Measurements from ENCODE around the gene RBFOX2. TPM values are rescaled to one million over a fixed set of nuclear protein-coding genes. Genes with fewer than 3 reads are reported as not detected.
"Not testable (repeated sequence)": the region's sequence is repeated elsewhere in the genome, so short reads cannot be mapped to it uniquely, and the experiment has no call there.

Gene RBFOX2
- total and polyA plus RNA-seq, 3 experiments from 2014 or later = 0.86 to 7.1 (median 6.1) TPM

GRCh38 chr22:35740616-35741015, 288.0 kb downstream of the RBFOX2 start:
- Histone ChIP-seq H3K4me3 (ENCODE audit: low read length) (no peak overlapping the region), H3K36me3 (ENCODE audit: insufficient read depth, low read length) (no peaks in the 10 kb centered on the region), H3K4me1 (ENCODE audit: insufficient read depth, low read length) (no peaks in the 10 kb centered on the region), H3K9me3 (ENCODE audit: low read length) (no peaks in the 10 kb centered on the region), H3K27ac (ENCODE audit: low read depth, low read length) (no peak overlapping the region), H3K27me3 (ENCODE audit: insufficient read depth, low read length, poor library complexity, severe bottlenecking) (no peaks in the 10 kb centered on the region)
- H3K27ac Mint-ChIP-seq = no peak overlapping the region
- H3K4me1 Mint-ChIP-seq = no peaks in the 10 kb centered on the region
- DNase-seq = no peak
- peaks cover 9 to 27% of the 10 kb centered on the region in 2 donors for H3K27me3 Mint-ChIP-seq
- no peaks in the 10 kb centered on the region for H3K36me3 Mint-ChIP-seq
- no peak overlapping the region for H3K4me3 Mint-ChIP-seq
- ChIA-PET POLR2A (no interaction called here), CTCF (no interaction called here)
- no peaks in the 10 kb centered on the region for H3K9me3 Mint-ChIP-seq

- no peaks in the 10 kb centered on the region for H3K36me3 Mint-ChIP-seq
- no peak overlapping the region for H3K27ac Mint-ChIP-seq
- DNase-seq = no peak
- ChIA-PET POLR2A (no interaction called here), CTCF (no interaction called here)
- no peak overlapping the region for H3K27ac ChIP-seq (ENCODE audit: low read depth, low read length)
- no peaks in the 10 kb centered on the region for H3K27me3 ChIP-seq (ENCODE audit: insufficient read depth, low read length, poor library complexity, severe bottlenecking)
- no peak overlapping the region for H3K4me3 ChIP-seq (ENCODE audit: low read length)
- H3K4me1 Mint-ChIP-seq = no peaks in the 10 kb centered on the region
- H3K9me3 ChIP-seq (ENCODE audit: low read length) = no peaks in the 10 kb centered on the region
- no peak overlapping the region for H3K4me3 Mint-ChIP-seq
- H3K9me3 Mint-ChIP-seq = no peaks in the 10 kb centered on the region
- no peaks in the 10 kb centered on the region for H3K36me3 ChIP-seq (ENCODE audit: insufficient read depth, low read length)
- H3K4me1 ChIP-seq (ENCODE audit: insufficient read depth, low read length) = no peaks in the 10 kb centered on the region
- H3K27me3 Mint-ChIP-seq = peaks cover 9 to 30% of the 10 kb centered on the region in 2 donors
These were observed 288.7 kb downstream of the RBFOX2 start for GRCh38 chr22:35739931-35740380.

GRCh38 chr22:35739076-35739930, 289.3 kb downstream of the RBFOX2 start:
- peaks cover 7 to 30% of the 10 kb centered on the region in 2 donors for H3K27me3 Mint-ChIP-seq
- Histone ChIP-seq H3K9me3 (ENCODE audit: low read length) (no peaks in the 10 kb centered on the region), H3K27ac (ENCODE audit: low read depth, low read length) (no peak overlapping the region), H3K27me3 (ENCODE audit: insufficient read depth, low read length, poor library complexity, severe bottlenecking) (no peaks in the 10 kb centered on the region), H3K4me1 (ENCODE audit: insufficient read depth, low read length) (no peaks in the 10 kb centered on the region), H3K4me3 (ENCODE audit: low read length) (no peak overlapping the region), H3K36me3 (ENCODE audit: insufficient read depth, low read length) (no peaks in the 10 kb centered on the region)
- H3K4me1 Mint-ChIP-seq = no peaks in the 10 kb centered on the region
- ChIA-PET POLR2A (no interaction called here), CTCF (no interaction called here)
- no peak overlapping the region for H3K4me3 Mint-ChIP-seq
- peak overlapping the region in 1 of 8 donors; percentile 27 for H3K27ac Mint-ChIP-seq
- DNase-seq = peak in 1 of 5 donors; percentile 3
- no peaks in the 10 kb centered on the region for H3K36me3 Mint-ChIP-seq
- H3K9me3 Mint-ChIP-seq = no peaks in the 10 kb centered on the region

- H3K4me3 ChIP-seq (ENCODE audit: low read length); H3K4me3 Mint-ChIP-seq; H3K27ac ChIP-seq (ENCODE audit: low read depth, low read length); H3K4me1 Mint-ChIP-seq; H3K9me3 ChIP-seq (ENCODE audit: low read length); H3K4me1 ChIP-seq (ENCODE audit: insufficient read depth, low read length); DNase-seq; H3K27ac Mint-ChIP-seq; CTCF ChIA-PET; H3K36me3 ChIP-seq (ENCODE audit: insufficient read depth, low read length); POLR2A ChIA-PET; H3K36me3 Mint-ChIP-seq; H3K27me3 ChIP-seq (ENCODE audit: insufficient read depth, low read length, poor library complexity, severe bottlenecking); H3K9me3 Mint-ChIP-seq: not testable (repeated sequence)
- H3K27me3 Mint-ChIP-seq = peaks cover 6 to 30% of the 10 kb centered on the region in 2 donors
These were observed 290.7 kb downstream of the RBFOX2 start for GRCh38 chr22:35737886-35738285.

GRCh38 chr22:35736701-35737100, 291.9 kb downstream of the RBFOX2 start:
- Histone ChIP-seq H3K9me3 (ENCODE audit: low read length) (no peaks in the 10 kb centered on the region), H3K4me1 (ENCODE audit: insufficient read depth, low read length) (no peaks in the 10 kb centered on the region), H3K36me3 (ENCODE audit: insufficient read depth, low read length) (no peaks in the 10 kb centered on the region), H3K4me3 (ENCODE audit: low read length) (no peak overlapping the region), H3K27me3 (ENCODE audit: insufficient read depth, low read length, poor library complexity, severe bottlenecking) (no peaks in the 10 kb centered on the region), H3K27ac (ENCODE audit: low read depth, low read length) (no peak overlapping the region)
- Mint-ChIP-seq H3K27me3 (peaks cover 6 to 34% of the 10 kb centered on the region in 2 donors), H3K9me3 (no peaks in the 10 kb centered on the region), H3K4me3 (no peak overlapping the region), H3K36me3 (no peaks in the 10 kb centered on the region), H3K27ac (no peak overlapping the region), H3K4me1 (no peaks in the 10 kb centered on the region)
- POLR2A ChIA-PET = no interaction called here
- CTCF ChIA-PET = no interaction called here
- DNase-seq = no peak

GRCh38 chr22:35736166-35736565, 292.5 kb downstream of the RBFOX2 start:
- H3K27me3 ChIP-seq (ENCODE audit: insufficient read depth, low read length, poor library complexity, severe bottlenecking) = no peaks in the 10 kb centered on the region
- no peak overlapping the region for H3K27ac ChIP-seq (ENCODE audit: low read depth, low read length)
- no peak for DNase-seq
- CTCF ChIA-PET = no interaction called here
- H3K36me3 Mint-ChIP-seq = no peaks in the 10 kb centered on the region
- H3K4me1 Mint-ChIP-seq = no peaks in the 10 kb centered on the region
- H3K27me3 Mint-ChIP-seq = peaks cover 7 to 39% of the 10 kb centered on the region in 2 donors
- H3K9me3 Mint-ChIP-seq = no peaks in the 10 kb centered on the region
- no peaks in the 10 kb centered on the region for H3K36me3 ChIP-seq (ENCODE audit: insufficient read depth, low read length)
- no peaks in the 10 kb centered on the region for H3K4me1 ChIP-seq (ENCODE audit: insufficient read depth, low read length)
- POLR2A ChIA-PET = interaction anchor here (0.6 kb wide), 1 partner anchor 11 kb away, joined by 3 read pairs; no protein-coding TSS in a partner anchor
- H3K4me3 ChIP-seq (ENCODE audit: low read length) = no peak overlapping the region
- no peaks in the 10 kb centered on the region for H3K9me3 ChIP-seq (ENCODE audit: low read length)
- H3K27ac Mint-ChIP-seq = no peak overlapping the region
- no peak overlapping the region for H3K4me3 Mint-ChIP-seq

- Mint-ChIP-seq H3K36me3 (no peaks in the 10 kb centered on the region), H3K4me1 (no peaks in the 10 kb centered on the region), H3K27me3 (peaks cover 8 to 44% of the 10 kb centered on the region in 2 donors), H3K4me3 (no peak overlapping the region), H3K9me3 (no peaks in the 10 kb centered on the region), H3K27ac (no peak overlapping the region)
- H3K27me3 ChIP-seq (ENCODE audit: insufficient read depth, low read length, poor library complexity, severe bottlenecking) = no peaks in the 10 kb centered on the region
- ChIA-PET CTCF (no interaction called here), POLR2A (interaction anchor here (0.6 kb wide), 1 partner anchor 10 kb away, joined by 3 read pairs; no protein-coding TSS in a partner anchor)
- DNase-seq = no peak
- no peak overlapping the region for H3K27ac ChIP-seq (ENCODE audit: low read depth, low read length)
- H3K9me3 ChIP-seq (ENCODE audit: low read length) = no peaks in the 10 kb centered on the region
- H3K4me1 ChIP-seq (ENCODE audit: insufficient read depth, low read length) = no peaks in the 10 kb centered on the region
- no peaks in the 10 kb centered on the region for H3K36me3 ChIP-seq (ENCODE audit: insufficient read depth, low read length)
- no peak overlapping the region for H3K4me3 ChIP-seq (ENCODE audit: low read length)
These were observed 293.1 kb downstream of the RBFOX2 start for GRCh38 chr22:35735542-35735941.

GRCh38 chr22:35734517-35734827, 294.2 kb downstream of the RBFOX2 start:
- Mint-ChIP-seq H3K9me3 (no peaks in the 10 kb centered on the region), H3K27me3 (peaks cover 10 to 44% of the 10 kb centered on the region in 2 donors), H3K4me1 (no peaks in the 10 kb centered on the region), H3K4me3 (no peak overlapping the region), H3K36me3 (no peaks in the 10 kb centered on the region), H3K27ac (no peak overlapping the region)
- ChIA-PET CTCF (no interaction called here), POLR2A (no interaction called here)
- H3K27ac ChIP-seq (ENCODE audit: low read depth, low read length) = no peak overlapping the region
- no peak overlapping the region for H3K4me3 ChIP-seq (ENCODE audit: low read length)
- H3K27me3 ChIP-seq (ENCODE audit: insufficient read depth, low read length, poor library complexity, severe bottlenecking) = no peaks in the 10 kb centered on the region
- H3K4me1 ChIP-seq (ENCODE audit: insufficient read depth, low read length) = no peaks in the 10 kb centered on the region
- H3K9me3 ChIP-seq (ENCODE audit: low read length) = no peaks in the 10 kb centered on the region
- H3K36me3 ChIP-seq (ENCODE audit: insufficient read depth, low read length) = no peaks in the 10 kb centered on the region
- no peak for DNase-seq
